OCI-LY7 (cell line): ENCODE data around the gene RPRD1B.

Experiments used
- EZH2phosphoT487 ChIP-seq: fragments of 200-600 bp; sonication (generic); IDR thresholded peaks from 2 replicates; pipeline ENCODE4 v1.6.1; 2018; ENCODE audit warnings: low read depth, borderline replicate concordance, mild to moderate bottlenecking, mixed run types, antibody characterized with exemption, low read length, moderate library complexity, mixed read lengths
- TF ChIP-seq, protein P1 (sequence below): fragments of 200-600 bp; sonication (generic); conservative IDR thresholded peaks from 2 replicates; pipeline ENCODE4 v1.5.1; 2014; ENCODE audit warnings: mild to moderate bottlenecking, antibody characterized with exemption, low read length, moderate library complexity, mixed read lengths

DNA sequence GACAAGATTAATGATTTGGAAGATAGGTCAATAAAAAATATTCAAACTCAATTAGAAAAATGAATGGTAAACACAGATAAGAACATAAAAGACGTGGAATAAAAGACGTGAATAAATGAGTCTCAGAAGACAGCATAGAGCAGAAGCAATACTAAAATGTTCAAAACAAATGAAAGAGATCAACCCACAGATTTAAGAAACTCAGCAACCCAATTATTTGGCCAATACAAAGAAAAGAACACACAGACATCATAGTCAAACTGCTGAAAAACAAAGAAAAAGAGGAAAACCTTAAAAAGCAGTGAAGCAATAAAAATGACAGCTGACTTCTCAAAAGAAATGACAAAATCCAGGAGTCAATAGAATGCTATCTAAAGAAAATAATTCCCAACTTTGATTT lies 15.2 kb upstream of the RPRD1B start:
- TF ChIP-seq EZH2phosphoT487: no peak
- TF ChIP-seq, protein P1, sequence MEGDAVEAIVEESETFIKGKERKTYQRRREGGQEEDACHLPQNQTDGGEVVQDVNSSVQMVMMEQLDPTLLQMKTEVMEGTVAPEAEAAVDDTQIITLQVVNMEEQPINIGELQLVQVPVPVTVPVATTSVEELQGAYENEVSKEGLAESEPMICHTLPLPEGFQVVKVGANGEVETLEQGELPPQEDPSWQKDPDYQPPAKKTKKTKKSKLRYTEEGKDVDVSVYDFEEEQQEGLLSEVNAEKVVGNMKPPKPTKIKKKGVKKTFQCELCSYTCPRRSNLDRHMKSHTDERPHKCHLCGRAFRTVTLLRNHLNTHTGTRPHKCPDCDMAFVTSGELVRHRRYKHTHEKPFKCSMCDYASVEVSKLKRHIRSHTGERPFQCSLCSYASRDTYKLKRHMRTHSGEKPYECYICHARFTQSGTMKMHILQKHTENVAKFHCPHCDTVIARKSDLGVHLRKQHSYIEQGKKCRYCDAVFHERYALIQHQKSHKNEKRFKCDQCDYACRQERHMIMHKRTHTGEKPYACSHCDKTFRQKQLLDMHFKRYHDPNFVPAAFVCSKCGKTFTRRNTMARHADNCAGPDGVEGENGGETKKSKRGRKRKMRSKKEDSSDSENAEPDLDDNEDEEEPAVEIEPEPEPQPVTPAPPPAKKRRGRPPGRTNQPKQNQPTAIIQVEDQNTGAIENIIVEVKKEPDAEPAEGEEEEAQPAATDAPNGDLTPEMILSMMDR: no peak
